ENCODE data around the gene RETREG3.

RETREG3 gene

GRCh38 chr17:42530952-42531454, 78.2 kb downstream of the RETREG3 start:
- TF ChIP-seq CTCF (IDR thresholded peaks at IDR 0.05), result no peak
